NCI-H446 treated with DMSO at 0.1 percent for 48 hours (cell line): ENCODE data around the gene RAD9A.

Experiments used
- DNase-seq: peaks from one replicate; lab custom pipeline; 2025; lab: John Stamatoyannopoulos, UW

The RAD9A gene

DNA sequence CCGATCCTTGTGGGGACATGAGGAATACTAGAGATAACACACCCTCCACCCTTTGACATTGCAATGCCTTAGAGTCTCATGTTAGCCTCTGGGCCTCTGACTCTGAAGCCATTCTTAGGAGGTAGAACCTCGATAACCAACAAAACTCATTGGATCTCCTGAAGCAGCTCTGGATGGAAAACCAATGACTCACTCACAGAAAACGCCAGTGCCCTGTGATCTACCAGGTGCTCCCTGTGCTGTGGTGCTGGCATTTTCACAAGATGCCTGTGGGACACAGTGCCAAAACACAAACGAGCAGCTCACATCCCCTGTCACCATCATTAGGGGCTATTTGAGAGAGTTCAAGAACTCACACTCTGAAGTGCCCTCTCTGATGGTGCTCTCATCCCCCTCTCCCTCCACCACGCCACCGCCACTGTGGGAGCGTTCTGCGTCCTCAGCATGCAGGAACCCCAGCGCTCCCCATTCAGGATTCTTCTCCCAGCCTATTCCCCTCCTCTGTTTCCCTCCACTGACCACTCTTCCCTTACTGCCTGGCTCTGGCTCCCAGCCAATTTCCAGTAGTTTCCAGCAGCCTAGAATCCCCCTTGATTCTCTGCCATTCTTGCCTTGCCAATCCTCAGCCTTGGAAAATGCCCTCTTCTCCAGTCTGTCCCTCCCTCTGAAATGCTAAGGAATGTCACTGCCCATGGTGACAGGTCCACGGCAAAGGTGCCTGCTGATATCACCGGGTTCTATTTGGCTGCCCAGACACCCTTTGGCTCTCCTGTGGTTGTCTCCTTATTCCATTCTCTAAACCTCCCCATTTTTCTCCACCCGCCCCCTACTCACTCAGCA is 33.7 kb upstream of the RAD9A start:
- no peak for DNase-seq

DNA sequence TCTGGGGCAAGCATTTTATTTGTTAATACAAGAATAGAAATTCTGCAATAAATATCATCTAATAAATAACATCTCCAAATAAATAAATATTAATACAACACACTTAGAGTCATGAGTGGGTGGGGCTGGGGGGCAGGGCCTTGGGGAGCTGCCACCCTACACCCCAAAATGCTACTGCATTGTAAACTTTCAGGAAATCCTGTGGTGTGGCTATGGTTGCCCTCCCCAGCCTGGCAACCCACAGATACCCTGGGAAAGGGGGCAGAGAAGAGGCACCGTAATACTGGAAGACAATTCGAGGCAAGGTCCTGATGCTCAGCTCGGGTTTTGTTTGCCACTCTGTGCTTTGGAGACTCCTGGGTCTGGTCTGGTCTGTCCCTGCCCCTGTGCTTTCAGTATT is 27.6 kb upstream of the RAD9A start:
- no peak for DNase-seq

DNA sequence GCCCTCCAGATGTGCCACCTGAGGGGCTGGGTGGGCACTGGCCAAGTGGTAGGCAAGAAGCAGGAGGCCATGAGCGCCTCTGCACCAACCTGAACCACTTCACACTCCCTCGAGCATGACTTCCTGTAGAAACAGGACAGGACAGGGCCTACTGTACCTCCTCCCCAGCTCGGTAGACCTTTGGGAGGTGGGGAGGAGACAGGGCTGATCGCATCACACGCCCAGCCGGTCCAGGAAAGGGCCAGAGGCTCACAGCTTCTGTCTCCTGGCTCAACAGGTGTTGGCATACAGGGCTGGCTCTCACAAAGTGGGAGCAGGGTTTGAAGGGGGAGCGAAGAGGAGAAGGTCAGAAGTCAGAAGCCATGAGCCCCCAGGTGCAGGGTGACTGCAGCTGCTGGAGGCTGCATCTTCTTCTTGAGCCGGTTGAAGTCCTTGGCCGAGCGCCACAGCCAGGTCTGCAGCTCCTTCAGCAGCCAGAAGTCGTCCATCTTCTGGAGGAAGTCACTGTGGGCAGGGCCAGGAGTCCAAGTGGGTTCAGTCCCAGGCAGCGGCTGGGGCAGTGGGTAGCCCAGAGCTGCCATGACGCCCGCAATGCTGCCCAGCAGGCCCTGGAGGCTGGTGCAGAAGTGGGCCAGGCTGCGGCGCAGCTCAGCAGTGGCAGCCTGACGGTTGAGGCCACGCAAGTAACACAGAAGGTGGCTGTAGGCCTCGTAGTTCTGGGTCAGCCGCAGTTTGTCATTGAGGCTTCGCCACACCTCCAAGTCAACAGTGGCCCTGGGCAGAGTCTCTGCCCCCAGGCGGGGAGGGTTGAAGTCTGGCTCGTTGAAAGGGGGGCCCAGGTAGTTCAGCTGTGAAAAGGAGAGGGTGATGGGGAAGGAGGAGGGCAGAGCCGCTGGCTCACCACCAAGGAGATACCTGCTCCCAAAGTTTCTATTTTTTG is 26.7 kb upstream of the RAD9A start:
- DNase-seq = no peak

DNA sequence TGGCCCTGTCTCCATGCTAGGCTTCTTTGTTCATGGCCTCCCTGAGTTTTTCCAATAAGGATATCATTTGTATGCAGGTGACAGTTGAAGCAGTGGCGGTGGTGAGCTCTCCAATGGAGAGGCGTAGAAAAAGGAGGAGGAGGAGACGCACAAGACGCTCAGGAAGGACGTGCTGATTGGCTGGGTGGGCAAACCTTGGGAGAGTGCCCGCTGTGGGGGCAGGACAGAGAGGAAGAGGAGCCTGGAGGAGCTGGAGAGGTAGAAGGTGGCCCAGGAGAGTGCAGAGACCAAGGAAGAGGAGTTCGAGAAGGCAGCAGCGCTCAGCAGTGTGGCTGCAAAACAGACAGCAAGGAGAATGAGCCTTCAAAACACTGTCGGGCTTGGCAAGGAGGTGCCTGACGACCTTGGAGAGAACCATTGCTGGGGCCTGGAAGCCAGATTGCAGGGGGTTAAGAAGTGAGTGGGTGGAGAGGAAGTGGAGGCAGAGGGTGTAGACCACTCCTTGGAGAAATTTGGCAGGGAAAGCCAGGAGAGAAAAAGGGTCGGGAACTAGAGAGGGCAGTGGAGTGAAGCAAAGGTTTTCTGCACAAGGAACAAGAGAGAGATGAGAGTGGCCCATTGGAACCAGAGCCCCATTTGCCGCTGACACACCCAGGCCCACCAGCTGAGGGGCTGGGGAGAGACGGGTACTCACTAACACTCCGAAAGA is 25.9 kb upstream of the RAD9A start:
- DNase-seq = no peak

DNA sequence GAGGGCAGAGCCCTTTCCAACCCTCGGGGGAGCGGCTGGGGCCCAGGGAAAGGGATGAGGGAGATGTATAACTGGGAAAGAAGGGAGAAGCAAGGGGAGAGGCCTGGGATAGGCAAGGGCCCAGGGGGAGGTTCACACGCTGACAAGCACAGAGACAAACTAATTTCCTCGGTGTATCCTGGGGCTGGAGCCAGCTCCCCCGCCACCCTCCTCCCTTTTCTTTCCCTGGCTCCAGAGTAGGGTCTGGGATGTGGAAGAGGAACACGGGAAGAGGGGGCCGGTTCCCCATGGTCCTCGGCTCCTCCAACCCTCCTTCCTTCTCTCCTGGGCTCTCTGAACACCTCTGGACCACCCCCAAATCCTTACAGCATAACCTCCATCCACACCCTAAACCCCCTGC is 25.2 kb upstream of the RAD9A start:
- DNase-seq = peak; percentile 6

DNA sequence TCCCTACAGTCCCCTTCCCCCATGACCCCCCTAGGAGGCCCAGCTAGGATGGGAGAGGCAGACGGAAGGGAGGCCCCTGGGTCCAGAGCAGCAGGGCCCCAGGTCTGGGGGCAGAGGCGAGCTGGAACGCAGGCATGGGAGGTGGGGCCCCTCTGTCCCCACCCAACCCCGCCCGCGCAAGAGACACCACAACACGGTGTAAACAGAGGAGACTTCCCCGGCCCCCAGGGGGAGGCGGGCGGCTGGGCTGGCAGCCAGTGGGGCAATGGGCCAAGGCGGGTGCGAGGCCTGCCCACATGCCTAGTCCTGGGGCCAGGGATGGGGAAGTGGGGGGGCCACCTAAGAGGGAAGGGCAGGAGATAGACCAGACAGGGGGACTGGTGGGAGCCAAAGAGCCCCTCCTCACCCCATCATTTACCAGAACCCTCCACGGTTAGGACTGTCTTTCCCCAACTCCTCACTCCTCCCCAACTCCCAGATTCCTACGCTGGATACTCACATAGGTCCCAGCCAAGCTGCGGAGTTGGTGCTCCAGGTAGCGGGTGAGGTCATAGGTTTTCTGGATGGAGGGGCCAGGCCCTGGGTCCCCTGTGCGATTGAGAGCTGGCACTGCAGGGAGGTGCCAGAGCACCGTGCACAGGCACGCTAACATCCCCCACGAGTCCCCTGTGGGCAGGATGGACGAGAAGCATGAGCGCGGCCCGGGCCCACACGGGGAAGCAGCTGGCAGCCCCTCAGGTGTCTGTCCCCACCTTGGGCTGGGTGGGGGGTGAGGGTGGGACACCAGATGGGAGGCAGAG is 24.6 kb upstream of the RAD9A start:
- DNase-seq = no peak

DNA sequence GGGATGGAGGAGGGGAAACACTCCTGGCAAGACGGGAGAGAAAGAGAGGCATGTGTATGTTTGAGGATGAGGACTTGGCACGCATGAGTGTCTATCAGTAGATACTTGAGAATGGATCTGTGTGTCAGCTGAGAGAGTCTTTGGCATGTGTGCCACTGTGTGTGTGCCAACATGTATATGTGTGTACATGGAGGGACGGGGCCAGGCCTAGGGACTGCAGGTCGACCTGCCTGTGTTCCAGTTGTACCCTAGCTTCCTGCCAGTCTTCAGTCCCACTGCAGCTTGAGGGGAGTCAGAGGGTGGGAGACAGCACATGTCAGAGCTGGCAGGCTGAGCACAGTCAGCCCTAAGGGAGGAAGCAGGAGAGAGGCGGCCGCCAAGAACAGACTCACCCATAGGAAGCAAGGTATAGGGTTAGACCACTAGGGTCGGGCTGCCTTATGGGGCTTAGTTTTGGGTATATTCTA is 24.0 kb upstream of the RAD9A start:
- no peak for DNase-seq

DNA sequence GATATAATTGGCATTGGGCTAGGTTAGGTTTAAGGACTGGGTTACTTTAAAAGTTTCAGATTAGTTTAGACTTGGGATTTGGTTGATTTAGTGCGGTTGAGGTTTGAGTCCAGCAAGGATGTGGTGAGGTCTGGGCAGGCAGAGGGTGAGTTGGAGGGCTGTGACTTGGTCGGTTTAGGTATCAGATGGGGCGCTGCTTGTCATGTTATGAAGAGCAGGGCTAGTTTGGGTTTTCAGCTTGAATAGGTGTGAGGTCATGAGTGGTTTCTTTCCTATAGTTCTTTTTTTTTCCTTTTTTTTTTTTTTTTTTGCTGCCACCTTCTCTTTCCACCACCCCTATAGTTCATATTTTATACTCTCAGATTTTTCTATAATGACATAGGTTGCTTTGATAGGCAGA is 23.2 kb upstream of the RAD9A start:
- DNase-seq = no peak

DNA sequence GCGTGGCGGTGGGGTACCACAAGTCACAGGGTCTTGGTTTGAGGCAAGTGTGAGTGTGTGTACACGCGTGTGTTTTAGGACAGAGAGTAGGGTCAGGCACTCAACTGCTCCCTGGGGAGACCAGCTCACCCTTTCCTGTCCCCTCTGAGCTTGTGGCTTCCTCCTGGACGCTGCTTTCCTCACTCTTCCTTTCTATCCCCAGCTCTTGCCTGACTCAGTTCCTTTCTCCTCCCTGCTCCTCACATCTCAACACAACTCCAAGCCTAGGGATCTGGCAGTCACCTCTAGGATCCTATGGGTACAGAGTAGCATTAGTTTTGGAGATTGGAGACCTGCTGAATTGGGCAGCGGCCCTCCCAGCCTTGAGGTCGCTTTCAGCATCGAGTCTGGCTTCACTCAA is 22.5 kb upstream of the RAD9A start:
- no peak for DNase-seq

DNA sequence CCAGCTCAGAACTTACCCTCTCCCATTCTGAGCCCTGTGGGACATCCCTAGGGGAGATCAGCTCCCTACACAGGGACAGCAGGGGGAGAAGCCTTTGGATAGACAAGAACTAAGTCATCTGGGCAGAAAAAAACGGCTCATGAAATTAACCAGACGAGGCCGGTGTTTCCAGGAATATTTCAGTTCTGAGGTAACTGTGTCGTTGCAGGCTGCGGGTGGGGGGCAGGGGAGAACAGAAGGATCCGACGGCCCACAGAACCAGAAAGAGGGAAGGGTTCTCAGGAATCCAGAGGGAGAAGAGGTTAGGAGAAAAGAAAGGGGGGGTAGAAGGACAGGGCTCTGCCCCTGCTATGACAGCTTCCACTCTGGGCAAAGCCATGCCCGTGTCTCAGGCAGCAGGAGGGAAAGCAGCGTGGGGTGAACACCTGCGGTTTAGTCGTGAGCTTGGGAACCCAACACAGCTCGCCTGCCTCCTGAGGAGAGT is 21.9 kb upstream of the RAD9A start:
- DNase-seq = no peak

DNA sequence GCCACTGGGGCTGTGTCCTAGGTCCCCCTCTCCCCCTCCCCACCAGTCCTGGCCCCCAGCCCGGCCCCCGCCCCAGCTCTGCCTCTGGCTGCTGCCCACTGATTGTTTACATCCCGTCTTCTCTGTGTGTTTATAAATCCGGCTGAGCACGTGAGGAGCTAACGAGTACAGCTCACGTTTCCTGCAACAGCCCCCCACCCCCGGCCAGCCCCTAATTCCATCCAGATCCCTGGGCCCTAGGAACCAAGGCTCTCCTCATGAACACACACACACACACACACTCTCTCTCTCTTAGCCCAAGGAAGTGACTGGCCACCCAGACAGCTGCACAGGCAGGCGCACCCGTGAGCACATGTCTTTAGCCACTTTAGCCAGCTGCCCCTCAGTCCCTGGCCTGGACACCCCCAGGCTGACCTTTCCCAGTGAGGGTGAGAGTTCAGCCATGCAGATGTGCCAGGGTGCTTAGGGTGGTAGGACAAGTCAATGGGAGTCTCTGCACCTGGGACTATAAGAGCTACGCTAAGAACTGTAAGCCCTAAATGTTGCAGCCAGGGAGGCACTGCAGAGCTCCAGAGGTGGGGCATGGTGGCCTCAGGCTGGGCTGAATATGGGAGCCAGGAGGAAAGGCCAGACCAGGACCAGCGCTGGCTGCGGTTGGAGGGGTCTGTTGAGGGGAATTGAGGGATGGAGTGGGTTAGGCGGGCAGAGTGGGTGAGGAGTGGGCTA is 21.3 kb upstream of the RAD9A start:
- no peak for DNase-seq

DNA sequence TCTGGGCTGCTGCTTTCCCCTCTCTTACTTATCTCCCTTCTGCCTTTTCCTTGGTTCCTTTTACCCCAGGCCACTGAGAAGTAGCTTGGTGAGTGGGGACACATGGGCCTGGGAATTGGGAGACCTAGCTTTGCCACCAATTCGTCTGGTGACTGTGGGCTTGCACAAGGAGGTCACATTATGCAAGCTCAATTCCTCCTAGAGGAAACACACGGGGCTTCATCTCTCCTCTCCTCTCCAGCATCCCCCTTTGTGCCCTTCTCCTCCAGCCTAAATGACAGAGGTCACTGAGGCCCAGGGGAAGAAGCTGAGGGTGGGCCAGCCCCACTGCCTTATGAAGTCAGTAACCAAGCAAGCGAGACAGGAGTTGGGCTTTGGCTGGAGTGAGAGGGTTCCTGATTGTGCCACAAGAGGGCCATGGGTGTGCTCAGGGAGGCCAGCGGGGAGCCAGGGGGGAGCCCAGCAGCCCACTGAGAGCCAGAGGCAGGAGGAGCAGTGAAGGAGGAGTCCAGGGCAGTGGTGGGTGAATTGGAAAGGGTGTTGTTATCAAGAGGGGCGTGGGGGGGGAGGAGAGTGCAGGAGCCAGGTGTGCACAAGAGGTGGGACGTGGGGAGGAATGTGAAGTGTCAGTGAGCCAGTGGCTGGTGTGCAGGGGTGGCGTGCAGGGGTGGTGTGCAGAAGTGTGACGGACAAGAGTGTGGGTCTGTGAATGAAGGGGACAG is 20.4 kb upstream of the RAD9A start:
- no peak for DNase-seq

DNA sequence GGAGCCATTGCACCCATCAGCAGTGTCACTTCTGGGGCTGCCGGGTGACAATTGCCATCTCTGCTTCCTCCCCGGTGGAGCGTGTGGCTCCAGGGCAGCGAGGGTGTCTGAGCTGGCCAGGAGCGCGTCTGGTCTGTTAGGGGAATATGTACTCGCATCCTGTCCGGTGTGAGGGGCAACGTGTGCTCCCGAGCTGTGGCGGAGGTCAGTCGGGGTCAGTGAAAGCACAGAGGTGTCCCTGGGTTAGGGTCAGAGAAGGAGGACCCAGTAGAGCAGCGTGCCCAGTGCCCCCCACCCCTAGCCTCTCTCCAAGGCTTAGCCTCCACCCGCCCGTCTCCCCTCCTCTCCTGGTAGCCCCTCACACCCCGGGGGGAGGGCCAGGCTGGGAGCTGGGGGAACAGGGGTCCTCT is 19.9 kb upstream of the RAD9A start:
- no peak for DNase-seq

DNA sequence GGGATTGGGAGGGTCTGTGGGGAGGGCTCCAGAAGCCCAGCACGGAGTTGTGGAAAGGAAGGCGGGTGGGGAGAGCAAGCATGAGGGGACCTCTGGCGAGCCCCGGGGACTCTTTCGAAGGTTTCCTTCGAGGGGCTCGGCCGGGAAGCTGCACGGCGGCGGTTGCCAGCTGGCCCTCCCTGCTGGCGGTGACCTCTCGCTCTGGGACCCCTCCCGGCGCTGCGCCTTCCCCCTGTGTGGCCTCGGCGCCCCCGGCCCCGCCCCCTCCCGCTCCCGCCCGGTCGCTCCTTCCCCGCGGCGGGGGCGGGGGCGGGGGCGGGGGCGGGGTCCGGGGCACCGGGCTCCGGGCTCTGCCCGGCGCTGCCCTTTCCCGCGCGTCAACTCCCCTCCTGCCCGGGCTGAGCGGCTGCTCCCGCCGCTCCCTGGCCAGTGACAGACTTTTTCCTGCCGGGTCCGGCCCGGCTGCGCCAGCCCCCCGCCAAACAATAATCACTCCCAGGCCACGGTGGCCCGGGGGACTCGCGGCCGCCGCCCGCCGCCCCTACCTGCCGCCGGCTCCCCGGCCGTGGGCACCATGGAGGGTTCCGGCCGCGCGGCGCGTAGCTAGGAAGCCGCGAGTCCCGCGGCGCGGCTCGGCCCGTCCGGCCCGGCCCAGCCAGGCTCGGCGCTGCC is 19.3 kb upstream of the RAD9A start:
- no peak for DNase-seq

DNA sequence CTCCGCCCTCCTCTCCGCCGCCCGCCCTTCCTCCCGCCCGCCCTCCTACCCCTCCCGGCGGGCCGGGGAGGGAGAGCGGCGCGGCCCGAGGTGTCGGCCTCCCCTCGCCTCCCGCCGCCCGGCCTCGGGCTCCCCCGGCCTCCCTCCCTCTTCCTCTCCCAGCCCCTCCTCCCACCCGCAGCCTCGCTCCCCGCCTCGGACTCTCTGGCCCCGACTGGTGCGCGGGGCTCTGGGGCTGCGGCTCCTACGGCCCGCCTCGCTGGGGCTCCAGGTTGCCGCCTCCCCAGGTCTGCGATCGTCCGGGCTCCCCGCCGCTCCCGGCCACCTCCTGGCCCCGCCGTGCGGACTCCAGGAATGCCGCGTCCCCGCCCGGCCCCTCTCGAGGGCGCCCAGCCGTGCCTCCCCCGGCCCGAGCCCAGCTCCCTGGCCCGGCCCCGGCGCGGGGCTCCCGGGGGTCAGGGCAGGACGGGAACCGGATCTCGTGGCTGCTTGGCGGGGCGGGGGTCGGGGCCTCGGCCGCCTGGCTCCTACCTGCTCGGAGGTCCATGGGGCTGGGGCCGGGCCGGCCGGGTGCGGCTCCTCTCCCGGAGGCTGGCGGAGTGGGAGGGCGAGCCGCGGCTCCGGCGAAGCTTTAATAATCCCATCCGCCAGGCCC is 18.7 kb upstream of the RAD9A start, which contains the start of gene CLCF1:
Gene CLCF1 (minus strand): TSS at position 606 of the 655 bp plus-strand sequence. CDS start 59 bp downstream, at position 547.
- no peak for DNase-seq

DNA sequence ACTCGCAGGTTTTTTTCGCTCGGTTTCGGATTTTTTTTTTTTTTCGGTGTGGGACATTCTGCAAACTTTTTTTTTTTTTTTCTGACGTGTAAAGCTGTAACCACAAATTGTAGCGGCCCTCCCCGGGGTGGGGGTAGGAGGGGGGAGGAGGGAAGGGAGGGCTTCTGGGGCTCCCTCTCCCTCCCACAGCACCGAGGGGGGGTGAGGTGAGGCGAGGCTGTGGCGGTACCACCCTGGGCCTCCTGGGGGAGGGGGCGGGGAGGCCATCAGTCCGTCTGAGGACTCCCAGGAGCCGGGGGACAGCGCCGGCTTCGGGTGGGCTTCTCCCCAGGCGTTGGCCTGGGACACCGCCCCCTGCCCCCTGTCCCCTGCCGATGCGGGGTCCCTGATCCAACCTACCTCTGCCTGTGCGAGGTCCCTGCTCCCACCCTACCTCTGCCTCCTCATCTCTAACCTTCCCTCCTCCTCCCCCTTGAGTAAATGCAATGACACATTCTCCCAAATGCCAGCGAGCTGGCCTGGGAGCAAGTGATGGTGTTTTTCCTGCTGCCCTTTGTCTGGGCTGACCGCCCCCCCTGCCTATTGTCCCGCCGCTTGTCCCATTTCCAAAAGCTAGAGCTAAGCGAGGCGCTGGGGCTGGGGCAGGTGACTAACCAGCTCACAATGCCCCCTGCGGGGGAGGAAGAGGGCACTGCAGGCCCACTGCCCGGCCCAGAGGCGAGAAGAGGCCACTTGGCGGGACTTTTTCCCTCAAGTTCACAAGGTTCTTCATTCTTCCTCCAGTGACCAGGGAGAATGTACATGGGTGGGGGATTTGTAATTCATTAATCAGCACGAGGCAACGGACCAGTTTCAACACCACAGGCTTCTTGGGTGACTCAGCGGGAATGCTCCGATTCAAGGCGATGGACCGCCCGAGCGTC is 17.9 kb upstream of the RAD9A start:
- DNase-seq = no peak

DNA sequence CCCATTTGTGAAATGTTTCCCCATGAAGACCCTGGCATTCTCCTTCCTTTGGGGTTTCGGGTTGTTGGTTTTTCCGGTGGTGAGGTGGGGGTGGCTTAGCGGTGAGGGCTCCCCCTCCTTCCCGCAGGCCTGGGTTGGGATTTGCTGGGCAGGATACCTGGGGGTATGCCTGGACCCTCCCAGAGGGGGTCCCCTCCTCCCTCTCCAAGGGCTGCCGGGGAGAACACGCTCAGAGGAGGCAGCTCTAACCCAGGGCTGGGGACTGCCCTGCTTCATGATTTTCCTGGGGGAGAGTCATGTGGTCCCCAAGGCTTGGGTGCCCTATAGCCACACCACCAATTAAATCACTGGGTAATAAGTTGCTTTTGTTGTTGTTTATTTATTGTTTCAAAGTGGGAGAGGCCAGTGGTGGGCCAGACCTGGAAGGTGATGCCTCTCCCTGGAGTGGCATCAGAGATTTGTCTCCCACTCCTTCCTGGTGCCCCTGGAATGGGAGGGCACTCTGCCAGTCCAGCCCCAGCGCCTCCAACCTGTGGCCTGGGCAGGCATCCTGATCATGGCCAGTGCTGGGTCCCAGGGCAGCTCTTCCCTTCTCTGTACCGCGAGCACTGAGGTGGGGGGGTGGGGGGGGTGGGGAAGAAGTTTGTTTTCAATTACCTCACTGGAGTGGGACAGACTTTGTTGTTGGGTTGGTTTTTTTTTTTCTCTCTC is 17.1 kb upstream of the RAD9A start:
- DNase-seq = no peak
